Occipital lobe (tissue), 2 donors: ENCODE results near the gene TBC1D13. TPM values are rescaled to one million over a fixed set of nuclear protein-coding genes. Genes with fewer than 3 reads are reported as not detected.
"Not testable (repeated sequence)": the region's sequence is repeated elsewhere in the genome, so short reads cannot be mapped to it uniquely, and the experiment has no call there.

Source experiments
- DNase-seq: peaks from one replicate; lab custom pipeline; 2025; lab: John Stamatoyannopoulos, UW
- total RNA-seq: library from RNA; depleted of rRNA; stranded (reverse); fragments of >200 nt; gene quantifications from one replicate; pipeline ENCODE4 v1.2.3, GENCODE V29; 2014

Gene TBC1D13
- total RNA-seq, 1 donor from 2014 or later, result 7.5 TPM

DNA sequence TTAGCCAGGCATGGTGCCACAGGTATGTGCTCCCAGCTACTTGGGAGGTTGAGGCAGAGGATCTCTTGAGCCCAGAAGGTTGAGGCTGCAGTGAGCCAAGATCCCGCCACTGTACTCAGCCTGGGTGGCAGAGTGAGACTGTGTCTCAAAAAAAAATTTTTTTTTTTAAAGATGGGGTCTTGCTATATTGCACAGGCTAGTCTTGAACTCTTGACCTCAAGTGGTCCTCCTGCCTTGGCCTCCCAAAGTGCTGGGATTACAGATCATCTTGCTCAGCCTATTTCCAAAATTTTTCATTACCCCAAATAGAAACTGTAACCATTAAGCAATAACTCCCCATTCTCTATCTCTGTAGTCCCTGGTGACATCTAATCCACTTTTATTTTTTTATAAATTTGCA is 4.4 kb upstream of the TBC1D13 start:
- no peak for DNase-seq

DNA sequence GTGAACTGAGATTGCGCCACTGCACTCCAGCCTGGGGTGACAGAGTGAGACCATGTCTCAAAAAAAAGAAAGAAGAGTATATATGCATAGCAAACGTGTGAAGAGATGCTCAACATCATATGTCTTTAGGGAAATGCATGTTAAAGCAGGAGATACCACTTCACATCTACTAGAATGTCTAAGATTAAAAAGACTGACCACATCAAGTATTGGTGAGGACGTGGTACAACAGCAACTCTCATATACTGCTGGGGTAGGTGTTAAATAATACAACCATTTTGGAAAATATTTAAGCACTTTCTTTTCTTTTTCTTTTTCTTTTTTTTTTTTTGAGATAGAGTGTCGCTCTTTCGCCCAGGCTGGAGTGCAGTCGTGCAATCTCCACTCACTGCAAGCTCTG is 1.6 kb upstream of the TBC1D13 start:
- no peak for DNase-seq

DNA sequence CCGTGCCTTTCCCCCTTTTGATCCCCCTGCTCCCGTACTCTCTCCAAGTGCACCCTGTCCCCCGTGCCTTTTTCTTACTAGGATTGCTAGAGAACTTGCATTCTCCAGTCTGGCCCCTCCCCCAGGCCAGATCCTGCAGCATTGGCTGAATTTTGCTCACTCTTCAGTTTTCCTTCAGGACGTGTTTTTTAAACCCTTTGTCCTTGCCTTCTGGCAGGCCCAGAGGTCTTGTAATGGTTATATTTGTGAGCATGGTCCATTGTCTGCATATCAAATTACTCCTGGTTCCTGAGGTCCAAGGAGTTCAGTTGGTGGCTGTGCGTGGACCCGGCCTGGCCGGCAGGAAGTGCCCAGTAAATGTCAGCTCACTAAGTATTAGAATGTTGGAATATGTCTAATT is 606 bp downstream of the TBC1D13 start:
- DNase-seq, result no peak

DNA sequence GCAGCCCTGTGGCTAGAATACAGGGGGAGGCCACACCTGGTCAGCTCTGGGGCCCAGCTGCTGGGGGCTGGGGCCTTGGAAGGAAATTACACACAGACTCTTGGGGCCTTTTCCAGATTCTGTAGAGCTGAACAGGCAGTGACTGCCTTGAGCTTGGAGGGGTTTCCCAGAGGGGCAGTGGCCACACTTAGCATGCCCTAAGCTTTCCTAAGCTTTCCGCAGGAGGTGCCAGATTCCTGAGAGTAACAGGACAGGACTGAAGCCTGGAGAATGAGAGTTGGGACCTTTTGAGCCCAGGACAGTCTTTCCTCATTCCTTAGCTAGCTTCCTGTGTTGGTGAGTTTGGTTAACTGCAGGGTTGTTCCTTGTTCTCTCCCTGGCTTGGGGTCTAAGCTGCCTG is 1.4 kb downstream of the TBC1D13 start:
- no peak for DNase-seq

DNA sequence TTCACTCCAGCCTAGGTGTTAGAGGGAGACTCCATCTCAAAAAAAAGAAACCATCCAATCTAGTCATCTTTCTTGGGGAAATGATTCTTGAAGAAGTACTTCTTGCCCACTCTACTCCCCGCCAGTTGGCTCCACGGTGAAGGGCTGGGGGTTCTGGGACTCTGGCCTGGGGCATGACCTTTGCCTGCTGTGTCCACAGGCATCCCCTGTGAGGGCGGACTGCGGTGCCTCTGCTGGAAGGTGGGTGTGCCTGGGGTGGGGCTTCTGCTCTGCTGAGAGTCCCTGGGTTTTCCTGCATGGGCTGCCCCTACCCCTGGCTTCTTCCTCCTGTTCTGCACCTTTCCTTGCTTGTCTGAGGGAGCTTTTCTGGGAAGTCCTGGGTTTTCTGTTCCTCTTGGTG is 3.5 kb downstream of the TBC1D13 start:
- no peak for DNase-seq

DNA sequence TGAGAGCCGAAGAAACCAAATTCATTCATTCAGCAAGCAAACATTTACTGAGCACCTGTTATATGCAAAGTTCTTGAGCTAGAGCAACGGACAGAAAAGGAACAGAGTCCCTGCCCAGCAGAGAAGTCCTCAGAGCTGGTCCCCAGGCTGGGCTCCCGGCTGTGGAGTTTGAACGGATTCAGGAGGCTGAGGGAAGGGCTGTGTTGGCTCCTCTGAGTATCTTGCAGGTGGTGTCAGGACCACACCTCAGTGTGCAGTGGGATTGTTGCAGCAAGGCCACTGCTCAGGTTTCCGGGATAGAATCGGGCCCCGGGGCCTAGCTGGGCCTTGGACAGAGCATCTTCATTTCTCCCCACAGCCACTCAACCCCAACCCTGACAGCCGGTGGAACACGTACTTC is 5.1 kb downstream of the TBC1D13 start:
- no peak for DNase-seq

DNA sequence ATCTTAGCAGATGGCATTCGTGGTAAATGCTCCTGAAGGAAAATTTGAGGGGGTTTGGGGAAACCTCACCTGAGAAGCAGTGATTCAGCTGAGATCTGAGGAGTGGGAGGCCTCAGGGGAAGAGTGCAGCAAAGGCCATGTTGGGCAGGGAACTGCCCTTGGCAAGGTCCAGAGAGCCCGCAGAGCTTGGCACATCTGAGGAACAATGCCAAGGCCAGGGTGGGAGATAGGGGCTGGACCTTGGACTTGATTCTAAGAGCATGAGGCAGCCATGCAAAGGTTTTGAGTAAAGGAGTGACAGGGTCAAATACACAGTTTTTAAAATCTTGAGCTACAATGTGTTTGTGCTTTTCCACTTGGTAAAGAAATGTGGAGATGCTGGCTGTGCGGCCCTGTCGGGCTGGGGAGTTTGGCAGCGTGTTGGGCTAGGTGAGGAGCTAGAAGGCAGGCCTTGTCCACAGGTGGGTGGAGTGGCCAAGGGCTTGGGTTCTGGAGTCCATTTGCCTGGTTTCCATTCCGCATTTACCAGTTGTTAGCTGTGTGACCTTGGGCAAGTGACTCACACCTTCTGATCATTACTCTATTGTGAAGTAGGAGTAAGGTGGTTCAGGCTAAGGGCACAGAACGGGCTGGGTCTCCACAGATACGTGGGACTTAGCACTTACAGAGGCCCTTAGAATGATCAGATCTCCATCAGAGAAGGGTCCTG is 6.1 kb downstream of the TBC1D13 start:
- DNase-seq, result no peak

DNA sequence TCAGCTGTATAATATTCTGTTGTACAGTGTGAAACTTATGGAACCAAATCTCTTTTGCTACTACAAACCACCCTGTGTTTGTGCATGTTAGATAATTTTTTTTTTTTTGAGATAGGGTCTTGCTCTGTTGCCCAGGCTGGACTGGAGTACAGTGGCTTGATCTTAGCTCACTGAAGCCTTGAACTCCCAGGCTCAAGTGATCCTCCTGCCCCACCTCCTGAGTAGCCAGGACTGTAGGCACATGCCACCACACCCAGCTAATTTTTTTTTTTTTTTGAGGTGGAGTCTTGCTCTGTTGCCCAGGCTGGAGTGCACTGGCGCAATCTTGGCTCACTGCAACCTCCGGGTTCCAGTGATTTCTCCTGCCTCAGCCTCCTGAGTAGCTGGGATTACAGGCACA is 7.9 kb downstream of the TBC1D13 start:
- DNase-seq, result not testable (repeated sequence)

DNA sequence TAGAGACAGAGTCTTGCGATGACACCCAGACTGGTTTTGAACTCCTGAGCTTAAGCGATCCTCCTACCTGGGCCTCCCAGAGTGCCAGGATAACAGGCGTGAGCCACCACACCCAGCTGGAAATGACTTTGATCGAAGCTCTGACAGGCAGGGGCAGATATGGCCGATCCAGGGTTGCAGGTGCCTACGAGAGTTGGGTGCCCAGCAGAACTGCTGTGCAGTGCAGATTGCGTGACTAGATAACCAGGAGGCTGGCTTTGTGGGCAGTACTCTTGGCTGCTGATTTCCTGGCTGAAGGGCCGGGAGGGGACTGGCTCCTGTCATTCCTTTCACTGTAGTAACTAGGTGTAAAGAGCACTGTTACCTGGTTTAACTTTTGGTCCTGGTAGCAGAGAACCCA is 11.8 kb downstream of the TBC1D13 start:
- no peak for DNase-seq

DNA sequence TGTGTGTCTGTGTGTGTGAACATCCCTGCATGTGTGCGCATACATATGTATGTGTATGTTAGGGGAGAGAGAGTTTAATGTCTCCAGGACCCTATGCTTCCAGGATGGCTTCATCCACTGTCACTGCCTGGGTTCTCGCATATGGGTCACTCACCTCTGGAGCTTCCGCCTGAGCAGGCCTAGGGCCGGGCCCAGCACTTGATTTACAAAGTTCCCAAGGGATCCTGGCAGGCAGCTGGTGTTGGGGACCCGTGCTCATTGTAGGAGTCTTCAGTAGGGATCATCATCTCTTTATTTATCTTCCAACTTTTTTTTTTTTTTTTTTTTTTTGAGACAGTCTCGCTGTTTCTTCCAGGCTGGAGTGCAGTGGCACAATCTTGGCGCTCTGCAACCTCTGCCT is 13.0 kb downstream of the TBC1D13 start:
- DNase-seq, result no peak

DNA sequence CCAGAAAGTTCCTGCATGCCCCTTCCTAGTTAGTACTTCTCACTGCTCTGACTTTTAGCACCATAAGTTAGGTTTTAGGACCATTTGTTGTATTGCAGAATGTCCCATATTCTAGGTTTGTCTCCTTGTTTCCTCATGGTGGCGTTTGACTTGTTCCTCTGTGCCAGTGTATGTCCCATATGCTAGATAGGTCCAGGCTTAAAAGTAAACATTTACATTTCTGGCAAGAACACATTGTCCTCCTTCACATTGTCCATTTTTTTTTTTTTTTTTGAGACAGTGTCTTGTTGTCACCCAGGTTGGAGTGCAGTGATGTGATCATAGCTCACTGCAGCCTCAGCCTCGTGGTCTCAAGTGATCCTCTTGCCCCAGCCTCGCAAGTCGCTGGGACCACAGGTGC is 15.4 kb downstream of the TBC1D13 start:
- DNase-seq, result no peak

DNA sequence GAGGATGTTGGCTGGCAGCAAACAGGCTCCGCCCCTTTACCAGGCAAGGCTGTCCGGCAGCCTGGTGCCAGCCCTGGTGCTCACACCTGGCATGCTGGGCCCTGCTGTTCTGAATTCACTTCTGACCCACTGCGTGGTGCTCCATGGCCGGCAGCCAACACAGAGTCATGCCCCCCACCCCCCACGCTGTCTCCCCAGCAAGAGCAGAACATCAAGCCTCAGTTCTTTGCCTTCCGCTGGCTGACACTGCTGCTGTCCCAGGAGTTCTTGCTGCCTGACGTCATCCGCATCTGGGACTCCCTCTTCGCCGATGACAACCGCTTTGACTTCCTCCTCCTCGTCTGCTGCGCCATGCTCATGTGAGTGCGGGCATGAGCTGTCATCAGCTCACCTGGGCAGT is 18.6 kb downstream of the TBC1D13 start:
- peak; percentile 16 for DNase-seq

DNA sequence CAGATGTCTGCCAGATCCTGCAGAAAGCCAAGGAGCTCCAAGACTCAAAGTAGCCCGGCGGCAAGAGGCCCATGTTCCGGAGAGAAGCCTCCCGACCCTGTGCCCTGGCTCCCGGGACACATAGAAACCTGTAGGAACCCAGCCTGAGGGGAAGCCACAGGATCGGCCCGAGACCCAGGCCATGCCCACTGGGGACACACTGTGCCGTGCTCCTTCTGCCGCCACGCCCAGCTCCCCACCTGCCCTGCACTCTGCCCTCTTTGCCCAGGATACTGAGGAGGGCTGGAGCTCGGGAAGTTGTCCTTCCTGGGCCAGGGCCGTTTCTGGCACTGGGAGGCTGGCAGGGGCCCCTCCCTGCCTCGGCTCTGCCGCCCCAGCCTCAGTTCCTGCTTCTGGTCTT is 20.8 kb downstream of the TBC1D13 start:
- no peak for DNase-seq

DNA sequence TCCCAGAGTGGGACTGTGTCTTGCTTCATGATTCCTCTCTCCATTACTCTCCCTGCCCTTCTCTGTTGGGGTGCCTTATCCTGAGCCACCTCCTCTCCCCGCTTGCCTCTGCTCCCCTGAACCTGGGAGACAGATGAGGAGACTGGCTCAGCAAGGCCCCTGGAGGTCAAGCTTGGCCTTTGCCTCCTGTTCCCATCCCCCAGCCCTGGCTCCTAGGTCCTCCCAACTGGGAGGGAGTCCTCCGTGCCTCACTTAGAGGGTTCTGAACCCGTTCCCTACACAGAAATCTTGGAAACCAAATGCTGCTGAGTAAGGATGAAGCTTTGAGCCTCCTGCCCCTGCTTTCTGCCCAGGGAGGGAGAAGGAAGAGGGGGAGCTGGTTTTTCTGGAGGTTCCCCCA is 21.5 kb downstream of the TBC1D13 start:
- DNase-seq, result no peak

DNA sequence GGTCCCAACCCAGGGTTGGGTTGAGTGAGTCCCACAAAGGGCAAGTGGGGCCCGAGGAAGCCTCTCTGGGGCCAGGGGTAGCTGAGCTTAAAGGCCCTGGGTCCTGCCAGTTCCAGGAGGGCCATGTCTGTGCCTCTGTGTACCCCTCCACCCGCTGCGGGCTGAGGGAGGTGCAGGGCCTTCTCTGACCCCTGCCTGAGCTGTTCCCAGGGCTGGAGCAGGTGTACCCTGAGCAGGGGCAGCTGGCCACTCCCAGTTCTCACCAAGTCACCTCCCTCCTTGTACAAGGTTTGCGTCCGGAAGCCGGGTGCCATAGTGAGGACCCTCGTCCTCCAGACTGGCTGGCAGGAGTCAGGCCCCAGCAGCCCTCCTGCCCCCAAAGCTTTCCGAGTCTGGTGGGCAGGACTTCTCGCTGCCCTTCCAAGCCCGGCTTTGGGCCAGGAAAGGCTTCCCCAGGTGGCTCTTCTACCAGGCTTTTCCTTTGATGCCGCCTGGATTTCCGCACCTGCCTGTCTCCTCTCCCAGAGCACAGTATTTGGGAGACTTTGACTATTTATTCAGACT is 22.1 kb downstream of the TBC1D13 start:
- no peak for DNase-seq

DNA sequence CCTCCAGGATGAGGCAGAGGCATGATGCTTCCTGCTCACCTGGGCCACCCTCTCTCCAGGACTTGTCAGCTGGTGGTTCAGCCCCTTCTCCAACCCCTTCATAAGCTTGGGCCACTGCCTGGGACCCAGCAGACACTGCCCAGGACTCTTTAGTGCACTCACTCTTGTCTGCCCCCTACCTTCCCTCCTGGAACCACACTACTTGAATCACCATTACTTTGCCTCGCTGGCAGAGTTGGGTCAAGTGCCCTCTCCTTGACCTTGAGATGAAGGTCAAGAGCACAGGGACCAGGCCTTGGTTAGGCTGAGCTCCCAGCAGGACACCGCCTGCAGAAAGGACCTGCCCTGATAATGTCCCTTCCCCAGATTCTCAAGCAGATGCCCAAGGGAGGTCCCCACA is 22.8 kb downstream of the TBC1D13 start:
- no peak for DNase-seq

DNA sequence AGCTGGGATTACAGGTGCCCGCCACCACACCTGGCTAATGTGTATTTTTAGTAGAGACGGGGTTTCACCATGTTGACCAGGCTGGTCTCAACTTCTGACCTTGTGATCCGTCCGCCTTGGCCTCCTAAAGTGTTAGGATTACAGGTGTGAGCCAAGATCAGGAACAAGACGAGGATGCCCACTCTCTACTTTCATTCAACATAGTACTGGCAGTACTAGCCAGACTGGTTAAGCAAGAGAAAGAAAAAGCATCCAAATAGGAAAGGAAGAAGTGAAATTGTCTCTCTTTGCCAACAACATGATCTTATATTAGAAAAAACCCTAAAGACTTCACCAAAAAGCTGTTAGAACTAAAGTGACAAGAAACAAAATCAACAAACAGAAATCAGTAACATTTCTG is 23.8 kb downstream of the TBC1D13 start:
- no peak for DNase-seq

DNA sequence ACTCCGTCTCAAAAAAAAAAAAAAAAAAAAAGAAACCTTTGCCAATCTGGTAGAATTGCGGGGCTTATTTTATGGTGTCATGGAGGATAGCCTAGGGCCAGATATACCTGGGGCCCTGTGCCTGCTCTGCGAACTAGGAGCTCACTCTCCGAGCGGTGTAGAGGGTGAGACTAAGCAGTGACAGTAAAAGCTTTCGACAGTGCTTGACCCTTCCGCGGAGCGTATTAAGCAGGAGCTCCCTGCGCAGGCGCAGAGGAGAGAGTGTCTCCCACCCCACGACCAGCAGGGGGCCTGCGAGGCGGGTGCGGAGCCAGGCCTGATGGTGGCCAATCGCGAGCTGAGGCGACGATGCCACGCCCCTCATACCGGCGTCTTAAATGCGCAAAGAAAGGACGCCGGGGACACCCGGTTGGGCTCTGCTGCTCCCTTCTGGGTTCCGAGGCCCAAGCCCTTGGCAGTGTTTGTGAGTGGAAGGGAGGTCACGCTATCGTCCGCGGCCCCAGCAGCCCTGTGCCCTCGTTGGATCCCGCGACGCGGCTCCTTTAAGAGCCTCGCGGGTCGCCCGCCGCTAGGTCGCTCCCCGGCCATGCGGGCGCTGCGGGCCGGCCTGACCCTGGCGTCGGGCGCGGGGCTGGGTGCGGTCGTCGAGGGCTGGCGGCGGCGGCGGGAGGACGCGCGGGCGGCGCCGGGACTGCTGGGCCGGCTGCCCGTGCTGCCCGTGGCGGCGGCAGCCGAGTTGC is 31.2 kb downstream of the TBC1D13 start, which contains the start of gene ENDOG:
TSS of gene ENDOG (plus strand) at position 402 of the 740 bp plus-strand sequence. CDS start at position 587, 185 bp downstream.
- peak; percentile 94 for DNase-seq

DNA sequence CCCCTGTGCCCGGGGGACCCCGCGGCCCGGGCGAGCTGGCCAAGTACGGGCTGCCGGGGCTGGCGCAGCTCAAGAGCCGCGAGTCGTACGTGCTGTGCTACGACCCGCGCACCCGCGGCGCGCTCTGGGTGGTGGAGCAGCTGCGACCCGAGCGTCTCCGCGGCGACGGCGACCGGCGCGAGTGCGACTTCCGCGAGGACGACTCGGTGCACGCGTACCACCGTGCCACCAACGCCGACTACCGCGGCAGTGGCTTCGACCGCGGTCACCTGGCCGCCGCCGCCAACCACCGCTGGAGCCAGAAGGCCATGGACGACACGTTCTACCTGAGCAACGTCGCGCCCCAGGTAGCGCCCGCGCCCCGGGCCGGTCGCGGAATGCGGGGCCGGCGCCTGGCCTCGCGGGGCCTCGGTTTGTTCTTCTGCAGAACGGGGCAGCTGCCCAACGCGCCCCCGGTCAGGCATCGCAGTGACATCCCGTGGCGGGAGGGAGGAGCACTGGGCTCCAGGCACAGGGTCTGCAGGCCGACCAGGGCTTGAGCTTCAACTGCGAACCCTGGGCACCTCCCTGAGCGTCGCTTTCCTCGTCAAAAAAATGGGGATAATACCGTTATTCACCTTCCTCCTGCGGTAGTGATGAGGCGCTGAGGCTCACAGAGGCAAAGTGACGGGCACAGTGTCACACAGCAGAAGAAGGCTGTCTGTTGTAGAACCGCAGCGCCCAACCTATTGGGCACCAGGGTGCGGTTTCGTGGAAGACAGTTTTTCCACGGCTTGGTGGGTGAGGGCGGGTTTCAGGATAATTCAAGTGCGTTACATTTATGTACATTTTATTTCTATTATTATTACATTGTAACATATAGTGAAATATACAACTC is 32.0 kb downstream of the TBC1D13 start:
- DNase-seq, result peak; percentile 16

DNA sequence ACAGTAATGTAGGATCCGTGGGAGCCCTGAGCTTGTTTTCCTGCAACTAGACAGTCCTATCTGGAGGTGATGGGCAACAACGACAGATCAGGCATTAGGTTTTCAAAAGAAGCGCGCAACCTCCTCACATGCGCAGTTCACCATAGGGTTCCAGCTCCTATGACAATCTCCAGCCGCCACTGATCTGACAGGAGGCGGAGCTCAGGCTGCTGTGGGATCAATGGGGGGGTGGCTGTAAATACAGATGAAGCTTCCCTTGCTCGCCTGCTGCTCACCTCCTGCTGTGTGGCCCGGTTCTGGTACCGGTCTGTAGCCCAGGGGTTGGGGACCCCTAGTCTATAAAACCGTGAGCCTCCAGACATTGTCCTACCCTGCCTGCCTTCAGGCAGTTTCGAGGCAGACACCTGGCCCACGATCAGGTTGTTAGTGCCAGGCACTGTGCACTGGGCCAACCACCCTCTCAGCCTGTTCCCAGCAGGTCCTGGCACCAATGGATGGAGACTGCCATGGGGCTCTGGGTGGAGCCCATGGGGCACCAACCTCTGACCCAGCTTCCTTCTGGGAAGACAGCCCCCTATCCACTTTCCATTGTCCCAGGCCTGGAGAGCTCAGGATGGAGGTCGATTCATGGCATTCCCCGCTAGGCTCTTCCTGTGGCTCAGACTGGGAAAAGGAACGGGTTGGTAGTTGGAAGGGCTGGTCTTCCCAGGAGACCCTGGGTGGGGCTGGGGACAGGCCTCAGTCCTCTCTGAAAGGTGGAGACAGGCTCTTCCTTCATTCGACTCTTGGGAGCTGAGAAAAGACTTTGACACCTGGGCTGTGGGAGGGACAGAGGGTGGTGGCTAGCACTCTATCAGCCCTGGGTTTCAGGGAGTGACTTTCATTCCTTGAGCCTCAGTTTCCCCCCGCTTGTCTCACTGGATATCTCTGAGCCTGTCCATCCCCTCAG is 32.9 kb downstream of the TBC1D13 start:
- peak; percentile 31 for DNase-seq
